RPMI7951 (cell line): Measurements from ENCODE around the gene HYDIN. TPM values are rescaled to one million over a fixed set of nuclear protein-coding genes. Genes with fewer than 3 reads are reported as not detected.
"Not testable (repeated sequence)": the region's sequence is repeated elsewhere in the genome, so short reads cannot be mapped to it uniquely, and the experiment has no call there.

Experiments used
- DNase-seq: peaks from one replicate; pipeline ENCODE4 v3.0.0-alpha.2; 2012; ENCODE audit warnings: low read depth
- total RNA-seq: library from RNA; depleted of rRNA; stranded (reverse); fragments of >200 nt; shearing (Covaris generic); gene quantifications from 2 replicates; pipeline ENCODE4 v1.2.3, GENCODE V29; 2014

Gene HYDIN
- total RNA-seq, 1 experiment from 2014 or later = under 0.01 TPM

GRCh38 chr16:71105881-71106280 lies 124.6 kb downstream of the HYDIN start:
- not testable (repeated sequence) for DNase-seq

DNA sequence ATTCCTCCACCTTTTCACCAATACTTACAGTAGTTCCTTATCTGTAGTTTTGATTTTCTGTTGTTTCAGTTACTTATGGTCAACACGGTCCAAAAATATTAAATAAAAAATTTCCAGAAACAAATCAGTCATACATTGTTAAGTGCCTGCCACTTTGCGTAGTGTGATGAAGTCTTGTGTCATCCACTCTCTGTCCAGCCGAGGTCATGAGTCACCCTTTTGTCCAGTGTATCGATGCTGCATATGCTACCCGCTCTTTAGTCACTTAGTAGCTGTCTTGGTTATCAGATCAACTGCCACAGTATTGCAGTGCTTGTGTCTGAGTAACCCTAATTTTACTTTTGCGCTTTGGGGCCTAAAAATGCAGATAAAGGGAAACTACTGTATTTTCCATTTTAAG lies 146.9 kb downstream of the HYDIN start:
- not testable (repeated sequence) for DNase-seq

DNA sequence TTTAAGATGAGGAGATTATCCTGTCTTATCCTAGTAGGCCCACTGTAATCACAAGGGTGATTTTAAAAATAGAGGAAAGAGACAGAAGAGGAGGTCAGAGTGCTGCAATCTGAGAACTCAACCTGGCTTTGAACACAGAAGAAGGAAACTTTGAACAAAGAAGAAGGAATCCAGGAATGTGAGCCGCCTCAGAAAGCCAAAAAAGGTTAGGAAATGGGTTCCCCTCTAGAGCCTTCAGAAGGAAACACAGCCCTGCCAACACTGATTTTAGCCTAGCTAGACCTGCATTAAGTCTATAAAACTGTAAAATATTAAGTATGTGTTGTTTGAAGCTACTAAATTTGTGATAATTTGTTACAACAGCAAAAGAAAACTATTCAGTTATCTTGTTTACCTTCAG lies 149.7 kb downstream of the HYDIN start:
- DNase-seq = not testable (repeated sequence)

DNA sequence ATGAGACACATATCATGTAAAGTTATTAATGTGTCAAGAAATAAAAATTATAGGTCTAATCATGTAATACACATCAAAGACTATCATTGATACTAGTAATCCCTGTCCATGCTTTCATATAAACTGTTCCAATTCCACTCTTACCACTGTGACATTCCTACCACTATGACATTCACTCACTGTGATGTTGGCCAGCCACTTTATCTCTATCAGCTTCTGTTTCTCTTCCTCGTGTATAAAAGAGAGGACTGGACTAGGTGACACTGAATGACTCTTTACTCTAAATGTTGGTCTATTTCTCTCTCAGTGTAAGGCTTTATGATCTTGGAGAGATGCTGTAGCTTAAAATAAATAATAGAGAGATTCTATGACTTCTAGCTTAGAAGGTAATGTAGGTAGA lies 150.3 kb downstream of the HYDIN start:
- not testable (repeated sequence) for DNase-seq

DNA sequence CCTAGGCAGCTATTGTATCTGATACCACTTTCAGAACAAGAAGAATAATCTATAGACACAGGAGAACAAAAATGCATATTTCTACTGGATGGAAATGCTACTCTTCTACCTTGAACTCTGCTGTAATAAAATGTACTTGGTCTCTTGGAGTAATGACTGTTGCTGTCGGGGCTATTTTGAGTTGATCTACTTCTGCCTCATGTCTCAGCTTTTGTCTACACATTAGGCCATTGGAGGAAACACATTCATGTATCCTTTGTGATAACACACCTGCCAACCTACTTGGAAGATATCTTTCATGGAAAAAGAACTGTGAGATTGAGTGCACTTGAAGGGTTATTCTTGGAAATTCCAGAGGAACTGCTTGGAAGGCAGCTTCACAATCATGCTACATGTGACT lies 159.9 kb downstream of the HYDIN start:
- not testable (repeated sequence) for DNase-seq

DNA sequence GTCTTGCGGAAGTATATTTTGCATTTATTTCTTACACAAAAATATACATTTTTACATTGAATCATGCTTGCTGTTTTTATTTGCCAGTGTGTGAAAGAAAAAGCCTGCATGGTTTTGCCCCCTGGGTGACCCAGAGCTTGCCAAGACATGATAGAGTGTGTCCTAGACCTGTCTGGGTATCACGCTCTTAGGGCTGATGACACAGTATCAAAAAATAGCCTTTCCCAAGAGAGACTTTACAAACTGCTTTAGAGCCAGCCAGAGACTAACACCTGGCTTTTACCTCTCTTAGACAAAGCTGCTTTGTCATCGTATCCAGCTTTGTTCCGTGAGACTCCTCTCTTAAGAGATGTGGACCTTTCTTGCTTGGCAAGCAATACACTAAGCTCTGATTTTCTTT lies 160.7 kb downstream of the HYDIN start:
- DNase-seq = not testable (repeated sequence)

- DNase-seq = not testable (repeated sequence)
Observed at GRCh38 chr16:71053897-71054609, 176.5 kb downstream of the HYDIN start.

DNA sequence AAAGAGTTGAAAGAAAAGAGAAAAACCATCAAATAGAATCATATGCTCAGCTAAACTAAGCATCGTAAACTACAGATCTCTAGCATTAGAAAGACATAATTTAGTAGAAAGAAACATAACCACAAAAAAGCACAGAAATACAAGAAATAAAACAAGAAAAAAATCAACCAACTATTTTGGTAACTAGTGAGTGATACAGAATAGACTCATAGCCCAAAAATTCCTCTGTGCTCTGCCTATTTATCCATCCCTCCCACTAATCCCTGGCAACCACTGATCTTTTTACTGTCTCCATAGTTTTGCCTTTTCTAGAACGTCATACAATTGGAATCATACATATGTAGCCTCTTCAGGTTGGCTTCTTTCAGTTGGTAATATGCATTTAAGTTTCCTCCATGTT lies 180.2 kb downstream of the HYDIN start:
- not testable (repeated sequence) for DNase-seq

GRCh38 chr16:71039368-71040111 lies 191.0 kb downstream of the HYDIN start:
- not testable (repeated sequence) for DNase-seq

DNA sequence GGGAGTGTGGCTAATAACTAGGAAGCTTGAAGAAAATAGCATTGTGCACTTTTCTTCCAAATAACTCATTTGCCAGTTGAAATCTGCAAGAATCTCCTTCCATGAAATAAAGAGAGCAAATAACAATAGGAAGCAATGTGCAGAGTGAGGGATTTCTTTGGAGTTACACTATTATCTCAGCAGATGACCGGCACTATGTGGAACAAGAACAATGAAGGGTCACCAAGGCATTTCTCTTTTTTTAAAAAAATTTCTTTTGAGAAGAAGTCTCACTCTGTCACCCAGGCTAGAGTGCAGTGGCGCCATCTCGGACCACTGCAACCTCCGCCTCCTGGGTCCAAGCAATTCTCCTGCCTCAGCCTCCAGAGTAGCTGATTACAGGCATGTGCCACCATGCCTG lies 192.1 kb downstream of the HYDIN start:
- not testable (repeated sequence) for DNase-seq

DNA sequence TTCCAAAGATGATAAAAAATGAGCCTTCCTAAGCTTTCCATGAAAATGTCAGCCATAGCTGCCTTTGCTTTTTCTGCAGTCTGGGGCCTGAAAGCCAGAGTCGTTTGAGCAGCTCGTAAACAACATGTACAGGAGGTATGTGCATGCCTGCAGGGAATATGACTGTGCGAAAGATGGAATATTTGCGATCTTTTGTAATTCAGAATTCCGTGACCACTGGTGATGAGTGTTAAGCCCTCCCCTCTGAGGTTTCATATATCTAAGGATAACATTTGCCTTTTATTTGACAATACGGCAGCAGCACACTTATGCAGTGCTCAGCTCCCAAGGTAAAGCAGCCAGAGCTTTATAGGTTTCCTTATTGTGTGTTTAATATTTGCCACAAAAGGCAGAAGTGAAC lies 192.5 kb downstream of the HYDIN start:
- DNase-seq = peak; percentile 4

GRCh38 chr16:71028032-71028727 lies 202.3 kb downstream of the HYDIN start:
- DNase-seq = not testable (repeated sequence)

DNA sequence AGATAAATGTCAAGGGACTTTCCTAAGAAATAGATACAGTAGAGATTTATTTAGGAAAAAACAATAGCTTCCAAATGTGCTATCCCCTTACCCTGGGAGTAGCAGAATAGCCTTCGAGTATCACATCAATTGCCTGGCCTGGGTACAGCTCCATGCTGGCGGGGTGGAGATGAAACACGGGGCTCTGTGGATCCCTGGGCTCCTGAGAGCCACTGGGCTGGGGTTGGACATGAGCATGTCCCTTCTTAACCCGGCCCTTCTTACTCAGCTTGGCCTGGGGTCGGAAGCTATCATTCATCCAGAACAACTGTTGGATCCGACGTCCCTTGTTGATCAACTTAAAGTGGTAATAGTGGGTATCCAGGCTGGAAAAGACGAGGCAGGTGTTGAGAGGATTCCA lies 203.0 kb downstream of the HYDIN start:
- not testable (repeated sequence) for DNase-seq

DNA sequence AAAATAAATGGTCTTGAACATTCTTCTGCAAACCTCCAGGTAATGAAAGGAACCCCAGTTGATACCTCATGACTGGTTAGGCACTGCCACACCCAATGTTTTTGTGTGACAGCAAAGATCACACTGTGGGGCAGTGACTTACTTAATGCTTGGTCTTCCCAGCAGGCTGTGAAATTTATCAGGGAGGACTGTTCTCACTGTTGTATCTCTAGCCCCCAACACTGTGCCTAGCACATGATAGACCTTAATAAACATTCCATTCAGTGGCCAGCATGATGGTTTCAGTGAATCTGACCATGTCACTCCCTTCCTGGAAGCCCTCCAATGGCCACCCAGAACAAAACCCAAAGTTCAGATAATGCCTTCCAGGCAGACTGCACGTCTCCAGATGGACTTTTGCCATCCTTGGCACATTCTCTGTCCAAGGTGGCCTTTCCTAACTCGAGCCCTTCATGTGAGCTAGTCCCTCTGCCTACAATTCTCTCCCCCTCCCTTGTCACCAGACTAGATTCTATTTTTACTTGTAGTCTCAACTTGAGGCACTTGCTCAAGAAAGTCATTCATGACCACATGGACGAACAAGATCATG lies 206.6 kb downstream of the HYDIN start:
- DNase-seq = not testable (repeated sequence)

DNA sequence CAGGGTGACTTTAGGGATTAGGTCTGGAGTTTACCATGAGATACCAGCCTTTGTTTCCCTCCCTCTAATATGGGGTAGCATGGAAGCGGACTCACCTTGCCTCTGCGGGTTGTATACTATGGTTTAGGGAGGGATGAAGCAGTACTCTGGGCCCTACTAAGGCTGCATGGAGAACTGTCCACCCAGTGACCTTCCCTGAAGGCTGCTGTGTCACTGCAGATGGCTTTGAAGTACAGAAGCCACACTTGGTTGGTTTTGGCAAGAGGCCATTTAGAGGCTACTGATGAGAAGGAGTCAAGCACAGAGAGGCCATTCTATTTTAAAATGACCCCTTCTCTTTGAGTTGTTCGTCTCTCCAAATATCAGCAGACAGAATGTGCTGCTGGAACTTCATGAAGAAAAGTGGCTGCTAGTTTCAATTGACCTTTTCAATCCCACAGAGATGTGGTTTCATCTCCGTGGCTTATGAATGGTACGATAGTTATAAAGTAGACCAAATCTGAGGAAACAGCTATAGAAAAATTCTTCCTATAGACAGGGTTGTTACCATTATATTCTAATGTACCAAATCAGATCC lies 208.5 kb downstream of the HYDIN start:
- DNase-seq = not testable (repeated sequence)

- peak; percentile 27 for DNase-seq
Observed at GRCh38 chr16:71019067-71019682, 211.3 kb downstream of the HYDIN start.

GRCh38 chr16:71015419-71015818 lies 215.1 kb downstream of the HYDIN start:
- DNase-seq = not testable (repeated sequence)

- peak; percentile 35 for DNase-seq
Observed at GRCh38 chr16:71009440-71010223, 220.9 kb downstream of the HYDIN start.

GRCh38 chr16:71006516-71006915 lies 224.0 kb downstream of the HYDIN start:
- DNase-seq = not testable (repeated sequence)

DNA sequence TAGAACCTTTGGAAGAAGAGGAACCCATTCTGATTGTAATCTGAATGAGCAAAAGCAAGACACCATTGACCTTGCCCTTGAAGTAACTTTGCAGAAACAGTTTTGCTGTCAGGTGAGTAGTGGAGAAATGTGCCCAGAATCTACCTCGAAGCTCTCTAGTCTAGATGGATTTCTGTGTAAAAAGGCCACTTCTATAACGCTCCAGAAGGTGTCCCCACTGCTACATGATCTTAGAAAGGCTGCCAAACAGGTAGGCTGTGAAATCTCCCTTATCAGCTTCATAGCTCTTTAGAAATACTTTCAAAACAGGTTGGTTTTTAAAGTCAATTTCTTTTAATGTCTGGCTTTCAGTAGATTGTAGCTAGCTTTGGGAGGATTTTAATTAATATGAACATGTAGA lies 230.8 kb downstream of the HYDIN start:
- DNase-seq = peak; percentile 3
